Measurements from ENCODE around the gene FLOT1.

Gene FLOT1

DNA sequence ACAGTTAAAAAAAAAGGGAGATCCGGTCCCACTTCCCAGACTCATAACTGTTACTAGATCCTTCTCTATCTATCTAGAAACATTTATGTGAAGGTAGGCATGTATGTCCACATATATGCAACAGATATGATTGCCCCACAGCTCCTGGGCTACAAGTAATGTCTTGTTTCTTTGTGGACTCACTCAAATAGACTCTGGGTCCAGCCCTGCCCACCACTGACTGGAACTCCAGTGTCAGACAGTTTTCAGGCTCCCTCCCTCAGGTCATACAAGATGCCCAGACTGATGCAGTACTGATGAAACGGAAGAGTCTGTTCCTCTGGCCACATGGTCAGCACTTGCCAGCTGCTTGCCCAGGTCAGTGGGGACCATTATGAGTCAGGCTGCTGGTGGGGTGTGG is 32.6 kb upstream of the FLOT1 start:
- TF ChIP-seq CTCF (IDR thresholded peaks at IDR 0.05; ENCODE audit: insufficient read depth, low read depth, low read length, missing control alignments) = no peak
- peak; percentile 91 for DNase-seq (ENCODE audit: low read depth)

GRCh38 chr6:30774701-30775100 is 32.2 kb upstream of the FLOT1 start:
- H3K4me3 ChIP-seq (ENCODE audit: low read length) = no peak overlapping the region
- TF ChIP-seq CTCF (IDR thresholded peaks at IDR 0.05; ENCODE audit: insufficient read depth, low read depth, low read length, missing control alignments) = no peak
- no peak for DNase-seq (ENCODE audit: low read depth)

More for the DNA sequence above, 32.6 kb upstream of the FLOT1 start:
- no peak overlapping the region for H3K4me3 ChIP-seq (ENCODE audit: low read length)

GRCh38 chr6:30770592-30770991 is 28.1 kb upstream of the FLOT1 start:
- DNase-seq (ENCODE audit: low read depth) = no peak
- TF ChIP-seq CTCF (IDR thresholded peaks at IDR 0.05; ENCODE audit: insufficient read depth, low read depth, low read length, missing control alignments) = no peak
- H3K4me3 ChIP-seq (ENCODE audit: low read length) = no peak overlapping the region

- TF ChIP-seq CTCF (IDR thresholded peaks at IDR 0.05; ENCODE audit: insufficient read depth, low read depth, low read length, missing control alignments) = no peak
- H3K4me3 ChIP-seq (ENCODE audit: low read length) = no peak overlapping the region
- DNase-seq (ENCODE audit: low read depth) = peak; percentile 38
These were observed 27.5 kb upstream of the FLOT1 start for GRCh38 chr6:30769853-30770524.

GRCh38 chr6:30769088-30769852 is 26.8 kb upstream of the FLOT1 start:
- H3K4me3 ChIP-seq (ENCODE audit: low read length) = no peak overlapping the region
- peak; percentile 97 for DNase-seq (ENCODE audit: low read depth)
- TF ChIP-seq CTCF (IDR thresholded peaks at IDR 0.05; ENCODE audit: insufficient read depth, low read depth, low read length, missing control alignments) = no peak

- no peak for DNase-seq (ENCODE audit: low read depth)
- H3K4me3 ChIP-seq (ENCODE audit: low read length) = no peak overlapping the region
- TF ChIP-seq CTCF (IDR thresholded peaks at IDR 0.05; ENCODE audit: insufficient read depth, low read depth, low read length, missing control alignments) = no peak
These were observed 26.2 kb upstream of the FLOT1 start for GRCh38 chr6:30768634-30769087.
